SK-N-SH (cell line): ENCODE results near the gene DDX41. TPM values are rescaled to one million over a fixed set of nuclear protein-coding genes. Genes with fewer than 3 reads are reported as not detected.

ENCODE experiments used
- CTCF ChIA-PET: fragments of 300-600, 350-600 bp; formaldehyde crosslinking; extraction: SDS; loops from one replicate; lab custom pipeline; 2021; lab: Yijun Ruan, JAX
- POLR2A ChIA-PET: fragments of 350-600 bp; sonication (Branson Sonifier 250); formaldehyde crosslinking; extraction: SDS; loops from one replicate; lab custom pipeline; 2020; ENCODE audit warnings: antibody characterized with exemption, inconsistent platforms; lab: Yijun Ruan, JAX
- DNase-seq: peaks from one replicate; pipeline ENCODE4 v3.0.0; 2012
- H2AFZ ChIP-seq: fragments of 200-600 bp; sonication (generic); 2 replicates; pipeline ENCODE4 v1.8.1; 2016; ENCODE audit warnings: antibody characterized with exemption, mild to moderate bottlenecking, low read depth
- H3F3A ChIP-seq: fragments of 200-600 bp; sonication (generic); replicated peaks from 2 replicates; pipeline ENCODE3; 2016; ENCODE audit warnings: antibody characterized with exemption, mild to moderate bottlenecking; ENCODE audit not compliant: insufficient read depth
- H3K27ac ChIP-seq, 2 experiments: fragments of 200-500 bp in 1 of 2; fragments of 200-600 bp in 1 of 2; sonication (Bioruptor generic) in 1 of 2; sonication (generic), shearing (Covaris generic) in 1 of 2; 2 replicates each; pipeline versions ENCODE4 v1.5.1 to v1.6.1; 2014 to 2016; ENCODE audit warnings: low read depth in 2 of 2, inconsistent platforms in 1 of 2, low read length in 1 of 2, mild to moderate bottlenecking in 1 of 2, mixed read lengths in 1 of 2
- H3K27me3 ChIP-seq: fragments of 200-600 bp; sonication (generic), shearing (Covaris generic); 2 replicates; pipeline ENCODE4 v1.6.1; 2016; ENCODE audit warnings: mixed run types; ENCODE audit not compliant: insufficient read depth
- H3K36me3 ChIP-seq, 2 experiments: fragments of 200-500 bp in 1 of 2; fragments of 200-600 bp in 1 of 2; sonication (Bioruptor generic) in 1 of 2; sonication (generic) in 1 of 2; replicated peaks in 1 of 2; 2 replicates each; pipeline versions ENCODE3 to v1.5.1; 2014 to 2016; ENCODE audit warnings: low read length in 1 of 2, mild to moderate bottlenecking in 1 of 2; ENCODE audit not compliant: insufficient read depth in 2 of 2, control insufficient read depth in 1 of 2
- H3K4me1 ChIP-seq, 2 experiments: fragments of 200-500 bp in 1 of 2; fragments of 200-600 bp in 1 of 2; sonication (Bioruptor generic) in 1 of 2; sonication (generic), shearing (Covaris generic) in 1 of 2; 2 replicates each; pipeline versions ENCODE4 v1.5.1 to v1.6.1; 2014 to 2016; ENCODE audit warnings: low read depth in 1 of 2, low read length in 1 of 2, mixed run types in 1 of 2; ENCODE audit not compliant: insufficient read depth in 2 of 2, control insufficient read depth in 1 of 2
- H3K4me2 ChIP-seq: fragments of 200-600 bp; sonication (generic), shearing (Covaris generic); 2 replicates; pipeline ENCODE4 v1.6.1; 2017; ENCODE audit warnings: mixed run types
- H3K4me3 ChIP-seq, 2 experiments: fragments of 200-500 bp in 1 of 2; fragments of 200-600 bp in 1 of 2; sonication (Bioruptor generic) in 1 of 2; sonication (generic), shearing (Covaris generic) in 1 of 2; 2 replicates each; pipeline versions ENCODE4 v1.5.1 to v1.8.1; 2014 to 2016; ENCODE audit warnings: low read depth in 2 of 2, inconsistent platforms in 1 of 2, low read length in 1 of 2, mild to moderate bottlenecking in 1 of 2, mixed read lengths in 1 of 2, moderate library complexity in 1 of 2
- H3K79me2 ChIP-seq: fragments of 200-600 bp; sonication (generic); 2 replicates; pipeline ENCODE4 v1.8.1; 2017; ENCODE audit warnings: mild to moderate bottlenecking; ENCODE audit not compliant: insufficient read depth
- H3K9ac ChIP-seq: fragments of 200-600 bp; sonication (generic); 2 replicates; pipeline ENCODE4 v1.6.1; 2017; ENCODE audit warnings: mixed run types
- H3K9me2 ChIP-seq: fragments of 200-600 bp; sonication (generic); 2 replicates; pipeline ENCODE4 v1.6.1; 2017; ENCODE audit warnings: mixed run types
- H3K9me3 ChIP-seq: fragments of 200-600 bp; sonication (generic); 2 replicates; pipeline ENCODE4 v1.6.1; 2017; ENCODE audit warnings: mixed run types, mild to moderate bottlenecking, moderate library complexity
- H4K20me1 ChIP-seq: fragments of 200-600 bp; sonication (generic); 2 replicates; pipeline ENCODE4 v1.6.1; 2017; ENCODE audit warnings: mild to moderate bottlenecking, mixed run types; ENCODE audit not compliant: insufficient read depth
- CHD2 ChIP-seq: fragments of 150-350 bp; IDR thresholded peaks from 2 replicates; pipeline ENCODE4 v1.6.1; 2018; ENCODE audit warnings: low read length; ENCODE audit not compliant: partially characterized antibody
- ELF1 ChIP-seq: IDR thresholded peaks from 2 replicates; pipeline ENCODE4 v1.4.0; 2012
- EP300 ChIP-seq, 2 experiments: IDR thresholded peaks; 2 replicates each; pipeline versions ENCODE4 v1.4.0 to v1.6.1; 2012; ENCODE audit warnings: borderline replicate concordance in 1 of 2, low read depth in 1 of 2, low read length in 1 of 2
- EZH2phosphoT487 ChIP-seq: fragments of 200-600 bp; sonication (generic); IDR thresholded peaks from 2 replicates; pipeline ENCODE4 v1.6.1; 2017; ENCODE audit warnings: low read depth, mixed run types, mild to moderate bottlenecking, antibody characterized with exemption, moderate library complexity, borderline replicate concordance
- FOSL2 ChIP-seq: IDR thresholded peaks from 2 replicates; pipeline ENCODE4 v1.4.0; 2012; ENCODE audit warnings: low read depth, mild to moderate bottlenecking, moderate library complexity, borderline replicate concordance
- JUND ChIP-seq: IDR thresholded peaks from 2 replicates; pipeline ENCODE4 v1.4.0; 2012
- MXI1 ChIP-seq: IDR thresholded peaks from 2 replicates; pipeline ENCODE4 v1.6.1; 2012; ENCODE audit warnings: mild to moderate bottlenecking, low read depth, low read length, improper control_type of control experiment
- NFIC ChIP-seq: IDR thresholded peaks from 2 replicates; pipeline ENCODE4 v1.4.0; 2012; ENCODE audit warnings: borderline replicate concordance
- NRF1 ChIP-seq: IDR thresholded peaks from 2 replicates; pipeline ENCODE4 v1.6.1; 2012; ENCODE audit warnings: low read depth, mild to moderate bottlenecking, low read length
- POLR2AphosphoS5 ChIP-seq: IDR thresholded peaks from 2 replicates; pipeline ENCODE4 v1.6.1; 2012; ENCODE audit warnings: low read depth, low read length
- RFX5 ChIP-seq: IDR thresholded peaks from 2 replicates; pipeline ENCODE4 v1.6.1; 2012; ENCODE audit warnings: mild to moderate bottlenecking, improper control_type of control experiment, low read length
- SIN3A ChIP-seq: IDR thresholded peaks from 2 replicates; pipeline ENCODE4 v1.6.1; 2012; ENCODE audit warnings: low read depth, mild to moderate bottlenecking, low read length, moderate library complexity, borderline replicate concordance
- TAF1 ChIP-seq: IDR thresholded peaks from 2 replicates; pipeline ENCODE4 v1.6.1; 2012; ENCODE audit warnings: low read depth, mild to moderate bottlenecking, low read length, moderate library complexity, borderline replicate concordance
- TEAD4 ChIP-seq: IDR thresholded peaks from 2 replicates; pipeline ENCODE4 v1.4.0; 2012; ENCODE audit warnings: mild to moderate bottlenecking, borderline replicate concordance; ENCODE audit not compliant: insufficient read depth
- YY1 ChIP-seq: IDR thresholded peaks from 2 replicates; pipeline ENCODE4 v1.4.0; 2012; ENCODE audit warnings: low read depth, mild to moderate bottlenecking
- WGBS: methylation state at CpG from one replicate; pipeline ENCODE4 v1.1.6; 2017; ENCODE audit warnings: low lambda C conversion rate; 5-methylcytosine and 5-hydroxymethylcytosine counted together
- polyA plus RNA-seq, 3 experiments: library from polyadenylated mRNA; depleted of rRNA; stranded (reverse); fragments of >200 nt; gene quantifications; 2 replicates each; pipeline ENCODE4 v1.2.3, GENCODE V29; 2012
- TF ChIP-seq, protein P1 (sequence below): fragments of 150-350 bp; IDR thresholded peaks from 2 replicates; pipeline ENCODE4 v1.6.1; 2016; ENCODE audit warnings: mild to moderate bottlenecking, low read depth, low read length
- TF ChIP-seq, protein P2 (sequence below): IDR thresholded peaks from 2 replicates; pipeline ENCODE4 v1.4.0; 2012; ENCODE audit warnings: low read depth, borderline replicate concordance
- TF ChIP-seq, protein P3 (sequence below): IDR thresholded peaks from 2 replicates; pipeline ENCODE4 v1.6.1; 2012; ENCODE audit warnings: mild to moderate bottlenecking, low read depth, low read length, moderate library complexity

The DDX41 gene
- polyA plus RNA-seq, 1 of the 3 experiments (the other 2 are of a cell fraction) = 176 TPM

DNA sequence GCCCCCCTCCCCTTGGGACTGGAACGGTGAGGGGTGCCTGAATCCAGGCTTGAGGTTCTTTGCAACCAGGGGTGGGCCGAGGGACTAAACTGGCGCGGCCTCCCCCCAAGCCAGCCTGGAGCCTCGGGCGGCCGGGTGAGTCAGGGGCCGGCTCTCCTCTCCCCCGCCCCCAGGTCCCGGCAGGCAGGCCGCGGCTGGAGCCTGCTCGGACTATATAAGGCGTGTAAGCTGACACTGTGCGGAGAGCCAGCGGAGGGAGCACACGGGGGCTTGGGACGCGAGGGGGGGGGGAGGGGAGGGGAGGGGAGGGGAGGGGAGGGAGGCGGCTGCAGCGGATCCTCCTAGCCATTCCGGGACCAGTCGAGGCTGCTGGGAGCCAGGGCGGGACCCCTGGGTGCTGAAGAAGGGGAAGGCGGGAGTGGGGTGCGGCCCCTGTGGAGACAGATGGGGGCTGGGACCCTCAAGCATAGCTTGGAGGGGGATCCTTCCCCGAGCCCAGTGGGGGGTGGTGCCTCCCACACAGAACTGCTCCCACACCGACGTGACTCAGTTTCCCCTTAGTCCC is 20.0 kb downstream of the DDX41 start:
- peak overlapping the region; percentile 83 to 94 for H3K4me3 ChIP-seq
- POLR2A ChIA-PET = interaction anchor here (0.6 to 6.7 kb wide), 9 partner anchors 19 to 562 kb away, joined by 3 to 43 read pairs (median 4); partner anchors contain the start of gene DDX41
- peak; percentile 83 for DNase-seq
- CTCF ChIA-PET = interaction anchor here (1.1 to 15.9 kb wide), 10 partner anchors 19 to 302 kb away, joined by 3 to 228 read pairs (median 20); partner anchors contain the start of genes DBN1 and PRR7
- peak overlapping the region; percentile 94 for H3K4me2 ChIP-seq
- TF ChIP-seq RFX5 (no peak), CHD2 (peak; percentile 49), JUND (no peak), MXI1 (no peak), EZH2phosphoT487 (no peak), TEAD4 (no peak), NRF1 (no peak), NFIC (peak; percentile 3), YY1 (no peak), TAF1 (peak; percentile 39; the same call in 1 of the 2 replicates), ELF1 (no peak), POLR2AphosphoS5 (peak; percentile 42; the same call in 1 of the 2 replicates), SIN3A (no peak), FOSL2 (peak; percentile 48; the same call in 1 of the 2 replicates), EP300 (IDR thresholded peaks at IDR 0.05; ENCODE audit: borderline replicate concordance in 1 of 2, low read depth in 1 of 2, low read length in 1 of 2) (peak in 1 of 2 experiments; percentile 22; a peak in 1 of 4 replicates)
- TF ChIP-seq, protein P1, sequence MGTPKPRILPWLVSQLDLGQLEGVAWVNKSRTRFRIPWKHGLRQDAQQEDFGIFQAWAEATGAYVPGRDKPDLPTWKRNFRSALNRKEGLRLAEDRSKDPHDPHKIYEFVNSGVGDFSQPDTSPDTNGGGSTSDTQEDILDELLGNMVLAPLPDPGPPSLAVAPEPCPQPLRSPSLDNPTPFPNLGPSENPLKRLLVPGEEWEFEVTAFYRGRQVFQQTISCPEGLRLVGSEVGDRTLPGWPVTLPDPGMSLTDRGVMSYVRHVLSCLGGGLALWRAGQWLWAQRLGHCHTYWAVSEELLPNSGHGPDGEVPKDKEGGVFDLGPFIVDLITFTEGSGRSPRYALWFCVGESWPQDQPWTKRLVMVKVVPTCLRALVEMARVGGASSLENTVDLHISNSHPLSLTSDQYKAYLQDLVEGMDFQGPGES = no peak
- TF ChIP-seq, protein P2, sequence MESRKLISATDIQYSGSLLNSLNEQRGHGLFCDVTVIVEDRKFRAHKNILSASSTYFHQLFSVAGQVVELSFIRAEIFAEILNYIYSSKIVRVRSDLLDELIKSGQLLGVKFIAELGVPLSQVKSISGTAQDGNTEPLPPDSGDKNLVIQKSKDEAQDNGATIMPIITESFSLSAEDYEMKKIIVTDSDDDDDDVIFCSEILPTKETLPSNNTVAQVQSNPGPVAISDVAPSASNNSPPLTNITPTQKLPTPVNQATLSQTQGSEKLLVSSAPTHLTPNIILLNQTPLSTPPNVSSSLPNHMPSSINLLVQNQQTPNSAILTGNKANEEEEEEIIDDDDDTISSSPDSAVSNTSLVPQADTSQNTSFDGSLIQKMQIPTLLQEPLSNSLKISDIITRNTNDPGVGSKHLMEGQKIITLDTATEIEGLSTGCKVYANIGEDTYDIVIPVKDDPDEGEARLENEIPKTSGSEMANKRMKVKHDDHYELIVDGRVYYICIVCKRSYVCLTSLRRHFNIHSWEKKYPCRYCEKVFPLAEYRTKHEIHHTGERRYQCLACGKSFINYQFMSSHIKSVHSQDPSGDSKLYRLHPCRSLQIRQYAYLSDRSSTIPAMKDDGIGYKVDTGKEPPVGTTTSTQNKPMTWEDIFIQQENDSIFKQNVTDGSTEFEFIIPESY = no peak
- TF ChIP-seq, protein P3, sequence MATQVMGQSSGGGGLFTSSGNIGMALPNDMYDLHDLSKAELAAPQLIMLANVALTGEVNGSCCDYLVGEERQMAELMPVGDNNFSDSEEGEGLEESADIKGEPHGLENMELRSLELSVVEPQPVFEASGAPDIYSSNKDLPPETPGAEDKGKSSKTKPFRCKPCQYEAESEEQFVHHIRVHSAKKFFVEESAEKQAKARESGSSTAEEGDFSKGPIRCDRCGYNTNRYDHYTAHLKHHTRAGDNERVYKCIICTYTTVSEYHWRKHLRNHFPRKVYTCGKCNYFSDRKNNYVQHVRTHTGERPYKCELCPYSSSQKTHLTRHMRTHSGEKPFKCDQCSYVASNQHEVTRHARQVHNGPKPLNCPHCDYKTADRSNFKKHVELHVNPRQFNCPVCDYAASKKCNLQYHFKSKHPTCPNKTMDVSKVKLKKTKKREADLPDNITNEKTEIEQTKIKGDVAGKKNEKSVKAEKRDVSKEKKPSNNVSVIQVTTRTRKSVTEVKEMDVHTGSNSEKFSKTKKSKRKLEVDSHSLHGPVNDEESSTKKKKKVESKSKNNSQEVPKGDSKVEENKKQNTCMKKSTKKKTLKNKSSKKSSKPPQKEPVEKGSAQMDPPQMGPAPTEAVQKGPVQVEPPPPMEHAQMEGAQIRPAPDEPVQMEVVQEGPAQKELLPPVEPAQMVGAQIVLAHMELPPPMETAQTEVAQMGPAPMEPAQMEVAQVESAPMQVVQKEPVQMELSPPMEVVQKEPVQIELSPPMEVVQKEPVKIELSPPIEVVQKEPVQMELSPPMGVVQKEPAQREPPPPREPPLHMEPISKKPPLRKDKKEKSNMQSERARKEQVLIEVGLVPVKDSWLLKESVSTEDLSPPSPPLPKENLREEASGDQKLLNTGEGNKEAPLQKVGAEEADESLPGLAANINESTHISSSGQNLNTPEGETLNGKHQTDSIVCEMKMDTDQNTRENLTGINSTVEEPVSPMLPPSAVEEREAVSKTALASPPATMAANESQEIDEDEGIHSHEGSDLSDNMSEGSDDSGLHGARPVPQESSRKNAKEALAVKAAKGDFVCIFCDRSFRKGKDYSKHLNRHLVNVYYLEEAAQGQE = no peak
- H3K9me2 ChIP-seq = no peaks in the 10 kb centered on the region
- no peak overlapping the region for H2AFZ ChIP-seq
- H3K27ac ChIP-seq = peak overlapping the region; percentile 80 to 94
- peaks cover 33 to 62% of the 10 kb centered on the region in 2 experiments; a peak in 3 of 4 replicates for H3K4me1 ChIP-seq
- H3K36me3 ChIP-seq = peaks cover 18% of the 10 kb centered on the region in 2 experiments
- H3K27me3 ChIP-seq = no peaks in the 10 kb centered on the region
- 3% methylated on average over 19 of the region's 29 CpGs for WGBS
- peaks cover 23% of the 10 kb centered on the region for H3F3A ChIP-seq
- peaks cover 44% of the 10 kb centered on the region for H4K20me1 ChIP-seq
- H3K79me2 ChIP-seq = peaks cover 51% of the 10 kb centered on the region
- peak overlapping the region; percentile 93 for H3K9ac ChIP-seq
- H3K9me3 ChIP-seq = no peaks in the 10 kb centered on the region
